Gastrocnemius medialis (tissue), 4 donors: ENCODE results near the gene MPPED2. TPM values are rescaled to one million over a fixed set of nuclear protein-coding genes. Genes with fewer than 3 reads are reported as not detected.

Source experiments
- ATAC-seq, 2 donors: fragments of 150-250 bp; one replicate each; pipeline ENCODE4 v1.9.1; 2016
- DNase-seq, 2 donors: peaks; one replicate each; pipeline ENCODE4 v3.0.0-alpha.2; 2019
- H3K27ac ChIP-seq, 4 donors: fragments of 200-600 bp; sonication (generic); 1 replicate in 1 of 4; 2 replicates in 3 of 4; pipeline ENCODE4 v1.5.1; 2016 to 2018; ENCODE audit warnings: mild to moderate bottlenecking in 2 of 4, moderate library complexity in 1 of 4
- H3K27me3 ChIP-seq, 3 donors: fragments of 200-600 bp; sonication (generic) in 2 of 3; 1 replicate in 1 of 3; 2 replicates in 2 of 3; pipeline versions ENCODE4 v1.5.1 to v1.6.0; 2016 to 2019; ENCODE audit warnings: mild to moderate bottlenecking in 1 of 3, moderate library complexity in 1 of 3
- H3K36me3 ChIP-seq, 2 donors: fragments of 200-600 bp; sonication (generic) in 1 of 2; one replicate each; pipeline ENCODE4 v1.5.1; 2017 to 2018
- H3K4me1 ChIP-seq, 2 donors: fragments of 200-600 bp; sonication (generic) in 1 of 2; one replicate each; pipeline ENCODE4 v1.5.1; 2016 to 2017; ENCODE audit warnings: mild to moderate bottlenecking in 2 of 2
- H3K4me3 ChIP-seq, 4 donors: fragments of 200-600 bp; sonication (generic) in 3 of 4; 1 replicate in 1 of 4; 2 replicates in 3 of 4; pipeline ENCODE4 v1.5.1; 2016 to 2019; ENCODE audit warnings: mild to moderate bottlenecking in 2 of 4
- H3K9me3 ChIP-seq, 3 donors: fragments of 200-600 bp; sonication (generic) in 2 of 3; 1 replicate in 1 of 3; 2 replicates in 2 of 3; pipeline ENCODE4 v1.5.1; 2016 to 2019
- POLR2A ChIP-seq, 2 donors: fragments of 450-650 bp; IDR thresholded peaks; one replicate each; pipeline ENCODE4 v1.6.1; 2017; ENCODE audit warnings: antibody characterized with exemption in 2 of 2, mild to moderate bottlenecking in 2 of 2, moderate library complexity in 2 of 2
- in situ Hi-C, 4 donors: fragments of 200-750 bp; cut with MboI; loops; one replicate each; pipeline versions ENCODE4 v1.15.0 to v1.8.0; 2017; ENCODE audit warnings: low sequenced_read_pairs in 4 of 4
- intact Hi-C: fragments of 100-400 bp; cut with DNase I; formaldehyde crosslinking; loops from one replicate; pipeline ENCODE4 v1.15.1; 2023; ENCODE audit warnings: low total_unique reads
- total RNA-seq, 4 donors: library from RNA; depleted of rRNA; stranded (reverse); fragments of >200 nt; gene quantifications; one replicate each; pipeline versions ENCODE4 v1.1.0 to v1.2.3, GENCODE V29; 2016
- TF ChIP-seq, protein P1 (sequence below), 5 experiments: fragments of 450-650 bp in 3 of 5; fragments of 200-600 bp in 2 of 5; sonication (generic) in 2 of 5; IDR thresholded peaks in 4 of 5; conservative IDR thresholded peaks in 1 of 5; 1 replicate in 4 of 5; 2 replicates in 1 of 5; pipeline ENCODE4 v1.5.1; 2016 to 2019; ENCODE audit warnings: antibody characterized with exemption in 5 of 5, mild to moderate bottlenecking in 3 of 5, moderate library complexity in 3 of 5

MPPED2 gene
- total RNA-seq, 4 donors from 2014 or later, result 0.78 to 4.4 (median 2.2) TPM

DNA sequence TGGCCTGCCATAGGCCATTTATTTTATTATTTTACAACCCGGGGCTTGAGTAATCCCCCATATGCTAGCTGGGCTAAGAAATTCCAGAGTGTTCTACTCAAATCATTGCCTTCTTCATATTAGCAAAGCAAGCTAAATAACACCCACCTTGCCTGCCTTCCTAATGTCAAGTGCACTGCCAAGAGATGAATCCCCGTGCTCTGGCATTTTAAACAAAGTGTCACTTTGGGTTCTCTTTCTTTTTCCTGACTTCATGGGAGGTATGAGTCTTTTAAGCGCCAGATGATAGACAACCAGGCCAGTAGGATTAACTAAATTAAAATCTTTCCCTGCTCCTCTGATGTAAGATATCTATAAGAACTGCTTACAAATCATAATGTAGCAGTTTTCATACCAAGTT lies 4.5 kb downstream of the MPPED2 start:
- H3K27me3 ChIP-seq, result no peaks in the 10 kb centered on the region
- in situ Hi-C loops, result no loop called here

DNA sequence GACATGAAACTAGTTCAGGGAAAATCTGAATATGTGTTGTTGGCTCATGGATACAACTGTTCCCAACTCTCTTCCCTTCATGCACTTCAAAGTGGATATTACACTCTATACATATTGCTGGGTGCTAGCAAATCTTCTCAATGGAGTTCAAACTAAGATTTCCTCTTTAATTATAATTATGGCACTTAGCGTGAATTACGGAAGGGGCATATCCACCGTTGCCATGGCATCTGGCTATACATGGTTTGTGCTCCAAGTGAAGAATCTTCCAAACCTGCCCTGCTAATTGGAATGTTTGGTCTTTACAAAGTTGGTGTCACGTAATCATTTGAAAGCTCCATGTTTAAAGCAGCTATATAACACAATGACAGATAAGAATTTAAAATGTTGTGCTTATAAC lies 5.6 kb downstream of the MPPED2 start:
- no peaks in the 10 kb centered on the region for H3K36me3 ChIP-seq
- no peak overlapping the region for H3K27ac ChIP-seq
- H3K4me3 ChIP-seq, result no peak overlapping the region
- in situ Hi-C loops (no loop called here), intact Hi-C loops (loop anchor here (5.0 kb wide), 1 partner anchor 258 kb away; the partner anchor contains the start of gene ARL14EP)
- TF ChIP-seq, protein P1, sequence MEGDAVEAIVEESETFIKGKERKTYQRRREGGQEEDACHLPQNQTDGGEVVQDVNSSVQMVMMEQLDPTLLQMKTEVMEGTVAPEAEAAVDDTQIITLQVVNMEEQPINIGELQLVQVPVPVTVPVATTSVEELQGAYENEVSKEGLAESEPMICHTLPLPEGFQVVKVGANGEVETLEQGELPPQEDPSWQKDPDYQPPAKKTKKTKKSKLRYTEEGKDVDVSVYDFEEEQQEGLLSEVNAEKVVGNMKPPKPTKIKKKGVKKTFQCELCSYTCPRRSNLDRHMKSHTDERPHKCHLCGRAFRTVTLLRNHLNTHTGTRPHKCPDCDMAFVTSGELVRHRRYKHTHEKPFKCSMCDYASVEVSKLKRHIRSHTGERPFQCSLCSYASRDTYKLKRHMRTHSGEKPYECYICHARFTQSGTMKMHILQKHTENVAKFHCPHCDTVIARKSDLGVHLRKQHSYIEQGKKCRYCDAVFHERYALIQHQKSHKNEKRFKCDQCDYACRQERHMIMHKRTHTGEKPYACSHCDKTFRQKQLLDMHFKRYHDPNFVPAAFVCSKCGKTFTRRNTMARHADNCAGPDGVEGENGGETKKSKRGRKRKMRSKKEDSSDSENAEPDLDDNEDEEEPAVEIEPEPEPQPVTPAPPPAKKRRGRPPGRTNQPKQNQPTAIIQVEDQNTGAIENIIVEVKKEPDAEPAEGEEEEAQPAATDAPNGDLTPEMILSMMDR (IDR thresholded peaks at IDR 0.05 in 4 of 5, conservative IDR thresholded peaks at IDR 0.05 in 1 of 5), result no peak
- TF ChIP-seq POLR2A (IDR thresholded peaks at IDR 0.05), result no peak
- no peak for DNase-seq
- ATAC-seq, result no peak
- H3K27me3 ChIP-seq, result no peaks in the 10 kb centered on the region
- H3K9me3 ChIP-seq, result no peaks in the 10 kb centered on the region
- H3K4me1 ChIP-seq, result no peaks in the 10 kb centered on the region

More for the DNA sequence above, 4.5 kb downstream of the MPPED2 start:
- intact Hi-C loops, result loop anchor here (5.0 kb wide), 1 partner anchor 259 kb away; the partner anchor contains the start of gene ARL14EP
- Histone ChIP-seq H3K4me3 (no peak overlapping the region), H3K9me3 (no peaks in the 10 kb centered on the region), H3K4me1 (no peaks in the 10 kb centered on the region), H3K27ac (no peak overlapping the region), H3K36me3 (no peaks in the 10 kb centered on the region)
- no peak for DNase-seq
- TF ChIP-seq, protein P1 (IDR thresholded peaks at IDR 0.05 in 4 of 5, conservative IDR thresholded peaks at IDR 0.05 in 1 of 5), result no peak
- TF ChIP-seq POLR2A (IDR thresholded peaks at IDR 0.05), result no peak
- ATAC-seq, result no peak

DNA sequence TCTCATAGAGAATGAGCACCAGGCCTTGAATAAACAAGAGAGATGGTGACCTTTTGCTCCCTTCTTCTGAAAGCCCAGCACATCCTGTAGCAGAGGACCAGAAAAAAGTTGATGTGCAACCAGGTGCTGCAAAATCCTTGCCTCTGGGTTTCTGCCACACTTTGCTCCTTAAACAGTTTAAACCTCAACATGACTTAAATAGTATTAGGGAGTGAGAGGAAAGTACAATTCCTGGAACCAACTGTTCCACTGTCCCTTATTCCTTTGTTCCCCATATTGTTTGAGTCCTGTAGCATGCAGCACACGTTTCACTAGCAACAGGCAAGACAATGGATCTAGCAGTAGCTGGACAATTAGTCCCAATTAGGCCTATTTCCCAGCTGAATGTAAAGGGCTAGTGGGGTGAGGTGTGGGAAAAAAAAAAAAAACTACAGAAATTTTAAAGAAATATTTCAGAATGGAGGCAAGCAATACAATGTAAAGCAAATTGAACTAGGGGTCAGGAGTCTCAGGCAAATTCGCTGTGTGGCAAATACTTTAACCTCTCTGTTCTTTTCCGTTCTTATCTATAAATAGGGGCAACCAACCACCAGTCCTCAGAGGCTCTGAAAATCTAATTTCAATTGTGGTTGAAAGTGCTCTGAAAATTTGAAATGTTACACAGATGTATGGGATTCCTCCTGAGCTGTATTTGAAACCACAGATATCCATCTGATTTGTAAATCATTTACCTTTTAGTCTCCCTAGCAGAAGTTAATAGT lies 6.6 kb downstream of the MPPED2 start:
- no peak overlapping the region for H3K4me3 ChIP-seq
- H3K9me3 ChIP-seq, result no peaks in the 10 kb centered on the region
- TF ChIP-seq POLR2A (IDR thresholded peaks at IDR 0.05), result no peak
- TF ChIP-seq, protein P1 (IDR thresholded peaks at IDR 0.05 in 4 of 5, conservative IDR thresholded peaks at IDR 0.05 in 1 of 5), result no peak
- H3K27ac ChIP-seq, result no peak overlapping the region
- no peaks in the 10 kb centered on the region for H3K27me3 ChIP-seq
- DNase-seq, result no peak
- H3K36me3 ChIP-seq, result no peaks in the 10 kb centered on the region
- in situ Hi-C loops, result no loop called here
- no peak for ATAC-seq
- intact Hi-C loops, result loop anchor here (5.0 kb wide), 1 partner anchor 257 kb away; the partner anchor contains the start of gene ARL14EP
- no peaks in the 10 kb centered on the region for H3K4me1 ChIP-seq

DNA sequence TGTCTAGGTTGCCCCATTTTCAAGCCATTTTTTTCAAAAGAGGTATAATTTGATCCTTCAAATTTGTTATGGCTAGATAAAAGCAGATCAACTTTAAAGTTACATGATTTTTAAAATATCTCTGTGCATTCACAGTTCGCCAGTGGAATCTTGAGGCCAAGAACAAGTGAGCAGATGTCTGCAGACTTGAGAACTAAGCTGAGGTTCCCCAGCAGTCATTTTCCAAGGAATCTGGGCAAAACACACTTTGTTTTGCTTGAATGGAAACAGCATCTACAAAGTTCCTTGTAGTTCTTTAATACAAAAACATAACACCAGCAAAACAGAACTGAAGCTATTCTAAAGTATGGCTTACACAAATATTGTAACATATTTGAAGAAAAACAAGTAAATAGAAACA lies 7.7 kb downstream of the MPPED2 start:
- Histone ChIP-seq H3K9me3 (no peaks in the 10 kb centered on the region), H3K27ac (no peak overlapping the region), H3K4me3 (no peak overlapping the region), H3K27me3 (no peaks in the 10 kb centered on the region), H3K4me1 (no peaks in the 10 kb centered on the region), H3K36me3 (no peaks in the 10 kb centered on the region)
- in situ Hi-C loops (no loop called here), intact Hi-C loops (no loop called here)
- TF ChIP-seq, protein P1 (IDR thresholded peaks at IDR 0.05 in 4 of 5, conservative IDR thresholded peaks at IDR 0.05 in 1 of 5), result no peak
- no peak for TF ChIP-seq POLR2A (IDR thresholded peaks at IDR 0.05)
- DNase-seq (no peak), ATAC-seq (no peak)
